ENCODE data around the gene ZNF521.

DNA sequence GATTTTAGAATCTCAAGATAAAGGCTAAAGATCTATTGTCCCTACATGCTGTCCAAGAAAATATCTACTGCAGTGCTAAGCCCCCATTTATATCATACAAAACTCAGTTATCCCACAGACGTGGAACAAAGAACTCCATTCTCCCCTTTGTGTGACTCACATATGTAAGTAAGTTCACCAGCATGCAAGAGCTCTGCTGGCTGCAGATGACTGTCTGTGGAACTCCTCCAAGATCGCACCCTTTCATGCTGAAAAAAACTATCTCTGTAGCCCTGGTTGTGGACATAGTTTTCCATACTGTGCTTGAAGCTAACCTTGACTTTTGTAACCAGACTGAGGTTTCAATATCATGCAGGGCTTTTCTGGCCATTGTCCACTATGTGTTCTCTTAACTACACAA lies 207.1 kb downstream of the ZNF521 start:
- TF ChIP-seq MAFG (CRISPR knock-in tag; IDR thresholded peaks at IDR 0.05) = no peak
- TF ChIP-seq ETV5 (CRISPR knock-in tag; IDR thresholded peaks at IDR 0.05; ENCODE audit: borderline replicate concordance) = no peak
